Measurements from ENCODE around the gene AMMECR1.
"Not testable (repeated sequence)": the region's sequence is repeated elsewhere in the genome, so short reads cannot be mapped to it uniquely, and the experiment has no call there.

- not testable (repeated sequence) for TF ChIP-seq CTCF (conservative IDR thresholded peaks at IDR 0.05; ENCODE audit: low read length); EZH2phosphoT487 (IDR thresholded peaks at IDR 0.05; ENCODE audit: borderline replicate concordance)
These were observed 15.6 kb upstream of the AMMECR1 start for GRCh38 chrX:110333458-110333857.

All from Loucy (cell line).